SH-SY5Y (cell line): ENCODE measurements around the gene CTXND1.

Experiments
- GATA2 ChIP-seq: IDR thresholded peaks from 2 replicates; pipeline ENCODE4 v1.6.1; 2011; ENCODE audit warnings: mild to moderate bottlenecking, low read depth, low read length
- GATA3 ChIP-seq: IDR thresholded peaks from 2 replicates; pipeline ENCODE4 v1.6.1; 2011; ENCODE audit warnings: low read depth, mild to moderate bottlenecking, low read length, moderate library complexity

- no peak for TF ChIP-seq GATA2
- no peak for TF ChIP-seq GATA3
Observed at GRCh38 chr15:80264031-80264430, 12.0 kb upstream of the CTXND1 start.
